HL-60/S4 (cell line): ENCODE data around the gene USH2A.

ENCODE experiments used
- in situ Hi-C: fragments of 300-500 bp; cut with MboI; formaldehyde crosslinking; loops from 2 replicates; pipeline ENCODE4 v1.14.3; 2022; ENCODE audit warnings: low sequenced_read_pairs

USH2A gene, protein sequence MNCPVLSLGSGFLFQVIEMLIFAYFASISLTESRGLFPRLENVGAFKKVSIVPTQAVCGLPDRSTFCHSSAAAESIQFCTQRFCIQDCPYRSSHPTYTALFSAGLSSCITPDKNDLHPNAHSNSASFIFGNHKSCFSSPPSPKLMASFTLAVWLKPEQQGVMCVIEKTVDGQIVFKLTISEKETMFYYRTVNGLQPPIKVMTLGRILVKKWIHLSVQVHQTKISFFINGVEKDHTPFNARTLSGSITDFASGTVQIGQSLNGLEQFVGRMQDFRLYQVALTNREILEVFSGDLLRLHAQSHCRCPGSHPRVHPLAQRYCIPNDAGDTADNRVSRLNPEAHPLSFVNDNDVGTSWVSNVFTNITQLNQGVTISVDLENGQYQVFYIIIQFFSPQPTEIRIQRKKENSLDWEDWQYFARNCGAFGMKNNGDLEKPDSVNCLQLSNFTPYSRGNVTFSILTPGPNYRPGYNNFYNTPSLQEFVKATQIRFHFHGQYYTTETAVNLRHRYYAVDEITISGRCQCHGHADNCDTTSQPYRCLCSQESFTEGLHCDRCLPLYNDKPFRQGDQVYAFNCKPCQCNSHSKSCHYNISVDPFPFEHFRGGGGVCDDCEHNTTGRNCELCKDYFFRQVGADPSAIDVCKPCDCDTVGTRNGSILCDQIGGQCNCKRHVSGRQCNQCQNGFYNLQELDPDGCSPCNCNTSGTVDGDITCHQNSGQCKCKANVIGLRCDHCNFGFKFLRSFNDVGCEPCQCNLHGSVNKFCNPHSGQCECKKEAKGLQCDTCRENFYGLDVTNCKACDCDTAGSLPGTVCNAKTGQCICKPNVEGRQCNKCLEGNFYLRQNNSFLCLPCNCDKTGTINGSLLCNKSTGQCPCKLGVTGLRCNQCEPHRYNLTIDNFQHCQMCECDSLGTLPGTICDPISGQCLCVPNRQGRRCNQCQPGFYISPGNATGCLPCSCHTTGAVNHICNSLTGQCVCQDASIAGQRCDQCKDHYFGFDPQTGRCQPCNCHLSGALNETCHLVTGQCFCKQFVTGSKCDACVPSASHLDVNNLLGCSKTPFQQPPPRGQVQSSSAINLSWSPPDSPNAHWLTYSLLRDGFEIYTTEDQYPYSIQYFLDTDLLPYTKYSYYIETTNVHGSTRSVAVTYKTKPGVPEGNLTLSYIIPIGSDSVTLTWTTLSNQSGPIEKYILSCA (N-terminal part only)

GRCh38 chr1:216422821-216423520 is at the start of gene USH2A:
Gene USH2A, minus strand, starts transcription at chr1:216423448. Its CDS starts 1,112 bp downstream, at chr1:216422336.
- in situ Hi-C loops, result no loop called here

DNA sequence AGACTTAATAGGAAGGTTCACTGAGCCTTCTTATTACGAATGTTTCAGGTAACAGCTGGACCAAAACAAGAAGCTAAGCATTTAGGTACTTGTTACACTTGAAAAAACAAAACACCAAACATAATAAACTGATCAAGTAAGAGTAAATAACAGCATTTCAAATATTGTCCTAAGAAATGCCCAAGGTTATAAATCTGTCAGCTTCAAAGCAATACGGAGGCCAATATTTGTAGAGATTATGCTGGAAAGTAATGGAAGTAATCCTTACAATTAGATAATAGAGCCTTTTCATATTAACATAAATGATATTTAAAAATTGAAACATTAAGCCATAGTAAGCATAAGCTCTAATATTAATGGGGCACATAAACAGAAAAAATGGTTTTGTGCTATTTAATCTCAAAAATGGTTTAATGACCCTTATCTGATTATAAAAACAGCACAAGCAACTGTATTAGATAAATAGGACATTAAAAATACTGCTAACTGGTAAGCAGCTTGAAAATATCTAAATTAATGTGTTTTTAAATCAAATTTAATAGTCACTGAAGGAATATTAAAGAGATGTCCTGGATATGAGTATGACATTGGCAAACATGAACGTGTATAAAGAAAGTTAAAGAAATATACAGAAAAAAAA is 43.0 kb upstream of the USH2A start:
- in situ Hi-C loops, result no loop called here

- in situ Hi-C loops, result no loop called here
Observed at GRCh38 chr1:216464489-216464888, 41.2 kb upstream of the USH2A start.

DNA sequence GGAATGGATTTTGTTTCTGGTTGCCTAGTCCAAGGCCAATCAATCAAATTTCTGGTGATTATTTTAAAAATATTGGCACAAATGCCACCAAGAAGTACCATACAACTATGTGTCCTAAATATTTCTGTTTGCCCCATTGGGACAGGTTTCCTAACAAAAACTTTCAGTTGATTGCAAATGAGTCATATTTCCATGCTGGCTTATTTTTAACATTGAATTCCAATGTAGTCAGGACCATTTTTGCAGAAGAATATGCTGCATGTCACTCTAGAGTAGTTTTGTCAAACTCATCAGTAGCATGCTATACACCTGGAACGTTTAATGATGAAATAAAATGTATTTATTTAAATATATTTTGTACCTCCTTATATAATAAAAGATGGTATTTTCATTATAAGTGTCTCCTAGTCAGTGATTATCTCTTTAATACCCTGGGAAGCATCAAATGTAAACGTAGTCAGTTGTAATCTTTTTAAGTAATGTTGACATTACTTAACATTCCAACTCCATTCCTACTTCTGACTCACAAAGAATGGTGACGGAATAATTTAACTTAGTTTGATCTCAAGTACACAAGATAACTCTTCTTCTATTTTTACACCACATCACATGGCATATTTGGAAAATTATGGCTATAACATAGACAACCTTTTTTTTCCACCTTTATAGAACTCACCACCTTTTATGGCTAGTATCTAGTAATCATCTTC is 39.0 kb upstream of the USH2A start:
- in situ Hi-C loops, result no loop called here

DNA sequence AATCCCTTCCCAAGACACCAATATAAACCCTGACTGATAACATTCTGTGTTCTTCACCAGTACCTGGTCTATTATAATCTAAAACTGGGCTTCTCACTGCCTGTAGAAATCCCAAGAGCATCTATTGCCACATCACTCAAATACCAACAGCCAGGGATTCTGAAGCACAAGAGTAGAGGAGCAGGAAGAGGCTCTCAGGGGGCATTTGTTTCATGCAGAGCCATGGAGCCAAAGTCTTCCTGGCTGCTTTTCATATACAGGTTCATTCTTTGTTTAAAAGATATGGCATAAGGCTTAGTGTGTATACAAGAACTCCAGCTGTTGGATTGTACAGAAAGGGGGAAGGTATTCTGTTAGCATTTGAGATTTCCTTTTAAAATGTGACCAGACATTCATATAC is 38.2 kb upstream of the USH2A start:
- in situ Hi-C loops, result no loop called here

- in situ Hi-C loops, result no loop called here
Observed at GRCh38 chr1:216459651-216460207, 36.5 kb upstream of the USH2A start.

DNA sequence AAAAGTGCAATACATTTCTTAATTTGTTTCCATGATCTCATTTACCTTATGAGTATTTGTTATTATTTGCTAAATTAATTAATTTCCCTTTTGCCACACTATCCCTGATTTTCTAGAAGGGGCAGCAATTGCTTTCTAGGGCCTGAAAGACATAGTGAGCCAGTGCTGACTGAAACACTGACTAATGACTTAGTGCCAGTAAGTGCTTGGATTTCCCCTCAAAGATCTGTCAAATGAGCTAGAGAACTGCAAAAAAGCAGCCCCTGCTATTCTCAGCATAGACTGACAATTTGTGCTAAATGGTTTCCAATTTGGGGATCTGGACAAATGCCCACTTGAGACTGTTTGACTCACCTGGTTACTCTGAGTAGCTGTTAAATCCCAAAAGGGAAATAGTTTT is 35.6 kb upstream of the USH2A start:
- in situ Hi-C loops, result no loop called here

DNA sequence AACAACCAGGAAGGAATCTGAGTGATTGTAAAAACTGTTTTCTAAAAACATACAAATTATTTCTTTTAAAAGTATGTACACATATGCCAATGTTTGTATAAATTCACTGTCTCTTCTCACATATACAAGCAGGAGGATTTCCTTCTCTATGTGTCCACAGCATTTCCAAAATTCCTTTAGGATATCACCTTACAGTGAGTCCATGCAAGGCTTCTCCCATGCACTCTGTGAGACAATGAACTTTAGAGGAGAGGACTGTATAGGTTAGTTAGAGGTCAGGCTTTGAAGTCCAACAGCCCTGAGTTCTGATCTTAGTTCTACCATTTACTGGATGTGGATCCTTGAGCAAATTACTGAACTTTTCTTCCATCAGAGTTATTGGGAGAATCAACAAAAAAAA is 34.1 kb upstream of the USH2A start:
- in situ Hi-C loops, result no loop called here

DNA sequence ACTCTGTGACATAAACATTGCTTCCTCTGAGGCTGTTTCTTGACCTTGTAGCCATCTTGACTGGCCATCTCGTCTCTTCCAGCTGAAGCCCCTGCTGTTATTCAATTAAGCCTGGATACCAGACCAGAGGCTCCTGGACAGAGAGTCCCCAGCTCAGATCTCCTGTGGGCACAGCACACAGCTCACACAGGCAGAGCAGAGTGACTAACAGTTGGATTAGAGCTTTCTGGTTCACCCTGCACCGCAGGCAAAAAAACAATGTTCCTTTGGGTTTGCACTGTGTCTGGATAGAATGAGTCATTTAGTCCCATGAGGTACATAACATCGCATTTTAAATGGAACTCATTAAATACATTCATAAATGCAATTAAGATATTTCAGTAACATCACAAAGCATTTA is 33.4 kb upstream of the USH2A start:
- in situ Hi-C loops, result no loop called here

GRCh38 chr1:216453777-216454176 is 30.5 kb upstream of the USH2A start:
- in situ Hi-C loops, result no loop called here

GRCh38 chr1:216450227-216450626 is 27.0 kb upstream of the USH2A start:
- in situ Hi-C loops, result no loop called here

GRCh38 chr1:216448011-216448510 is 24.8 kb upstream of the USH2A start:
- in situ Hi-C loops, result no loop called here

DNA sequence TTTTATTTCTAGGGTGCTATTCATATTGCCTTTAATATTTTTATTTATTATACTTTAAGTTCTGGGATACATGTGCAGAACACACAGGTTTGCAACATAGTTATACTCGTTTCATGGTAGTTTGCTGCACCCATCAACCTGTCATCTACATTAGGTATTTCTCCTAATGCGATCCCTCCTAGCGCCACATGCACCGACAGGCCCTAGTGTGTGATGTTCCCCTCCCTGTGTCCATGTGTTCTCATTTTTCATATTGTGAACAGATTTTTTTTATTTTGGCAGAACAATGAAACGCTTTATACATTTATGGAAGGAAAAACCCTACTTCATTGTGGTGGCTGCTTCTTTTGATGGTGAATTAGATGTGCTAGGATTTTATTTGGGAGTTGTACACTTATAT is 14.4 kb upstream of the USH2A start:
- in situ Hi-C loops, result no loop called here

GRCh38 chr1:216434232-216434631 is 11.0 kb upstream of the USH2A start:
- in situ Hi-C loops, result no loop called here

DNA sequence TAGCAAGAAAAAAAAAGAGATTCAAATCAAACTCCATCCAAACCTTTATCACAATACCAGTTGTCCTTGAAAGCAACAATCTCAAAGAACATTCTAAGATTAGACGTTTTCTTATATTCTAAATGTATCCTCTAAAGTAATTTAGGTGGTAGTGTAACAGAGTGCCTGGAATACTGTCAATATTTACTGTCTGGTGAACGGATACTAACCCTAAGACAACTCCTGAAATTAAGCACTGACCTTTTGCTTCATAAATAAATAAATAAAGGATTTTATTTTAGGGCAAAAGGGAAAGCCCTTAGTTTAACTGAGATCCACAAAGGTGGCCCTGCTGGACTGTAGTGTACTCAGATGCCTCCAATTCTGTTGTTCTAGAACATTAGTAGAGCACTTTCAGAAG is 9.9 kb upstream of the USH2A start:
- in situ Hi-C loops, result no loop called here

- in situ Hi-C loops, result no loop called here
Observed at GRCh38 chr1:216430744-216431143, 7.5 kb upstream of the USH2A start.

- in situ Hi-C loops, result no loop called here
Observed at GRCh38 chr1:216425577-216425976, 2.3 kb upstream of the USH2A start.

DNA sequence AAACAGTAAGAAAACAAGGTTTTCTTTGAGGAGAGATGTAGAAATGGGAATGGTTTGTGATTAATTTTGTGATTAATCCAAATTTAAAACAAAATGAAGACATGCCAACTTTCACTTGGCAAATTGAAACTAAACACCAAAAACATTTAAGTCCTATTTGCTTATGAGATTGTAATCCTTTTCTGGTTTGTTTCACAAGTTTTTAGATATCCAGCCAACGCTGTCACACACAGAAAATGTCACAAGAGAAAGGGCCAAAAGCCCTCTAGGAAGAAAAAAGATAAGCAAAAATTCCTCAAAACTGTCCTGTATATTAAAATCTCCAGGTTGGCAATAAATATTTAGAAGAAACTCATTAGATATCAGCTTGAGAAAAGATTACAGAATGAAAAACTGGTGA is 2.5 kb downstream of the USH2A start:
- in situ Hi-C loops, result no loop called here

- in situ Hi-C loops, result no loop called here
Observed at GRCh38 chr1:216420263-216420662, 3.0 kb downstream of the USH2A start.
